GM12878 (cell line): ENCODE measurements around the gene ZER1. TPM values are rescaled to one million over a fixed set of nuclear protein-coding genes. Genes with fewer than 3 reads are reported as not detected.

ENCODE experiments used
- ATAC-seq: fragments of 200-7000 bp; cut with Tn5 transposase; 3 replicates; pipeline ENCODE4 v1.9.1; 2020; ENCODE audit warnings: mild to moderate bottlenecking, moderate library complexity
- BruUV-seq: library from RNA; stranded (reverse); fragments of 400-500 nt; replicated peaks from 2 replicates; lab custom pipeline; 2021; lab: Mats Ljungman, UMichigan
- CTCF ChIA-PET: fragments of 300-600 bp; sonication (Branson Sonifier 250); formaldehyde crosslinking; extraction: SDS; loops from one replicate; lab custom pipeline; 2021; ENCODE audit warnings: inconsistent platforms; lab: Yijun Ruan, JAX
- POLR2A ChIA-PET: fragments of 350-600 bp; formaldehyde crosslinking; extraction: SDS; loops from one replicate; lab custom pipeline; 2021; ENCODE audit warnings: inconsistent platforms; lab: Charles Lee
- RAD21 ChIA-PET: fragments of 300-600 bp; sonication (Branson Sonifier 250); formaldehyde crosslinking; loops from one replicate; lab custom pipeline; 2023; ENCODE audit warnings: antibody characterized with exemption; ENCODE audit not compliant: unreplicated experiment; lab: Charles Lee
- SMC1A ChIA-PET: fragments of 300-600 bp; sonication (Branson Sonifier 250); formaldehyde crosslinking; loops from one replicate; lab custom pipeline; 2023; ENCODE audit not compliant: unreplicated experiment, uncharacterized antibody; lab: Charles Lee
- DNase-seq: peaks from one replicate; pipeline ENCODE4 v3.0.0-alpha.2; 2011; ENCODE audit warnings: low read depth, low spot score
- FAIRE-seq: peaks from 3 replicates; lab custom pipeline; 2011; peaks lifted over from hg19 to GRCh38; lab: Jason Lieb, UNC
- H2AFZ ChIP-seq: 2 replicates; pipeline ENCODE4 v1.6.0; 2011; ENCODE audit warnings: low read depth, low read length, control low read depth; ENCODE audit not compliant: control insufficient read depth
- H3K27ac ChIP-seq: 2 replicates; pipeline ENCODE4 v1.5.1; 2011; ENCODE audit warnings: control low read depth; ENCODE audit not compliant: control insufficient read depth, insufficient read depth
- H3K27me3 ChIP-seq, 2 experiments: replicated peaks in 1 of 2; 2 replicates each; pipeline versions ENCODE4 v1.6.0 to v1.6.1; 2011; ENCODE audit warnings: low read length in 1 of 2; ENCODE audit not compliant: control insufficient read depth in 2 of 2, insufficient read depth in 2 of 2
- H3K36me3 ChIP-seq, 2 experiments: 2 replicates each; pipeline ENCODE4 v1.5.1; 2011; ENCODE audit warnings: low read length in 1 of 2; ENCODE audit not compliant: control insufficient read depth in 2 of 2, insufficient read depth in 2 of 2
- H3K4me1 ChIP-seq: 2 replicates; pipeline ENCODE4 v1.6.1; 2011; ENCODE audit warnings: mild to moderate bottlenecking, low read length, moderate library complexity, mixed read lengths; ENCODE audit not compliant: control insufficient read depth, insufficient read depth
- H3K4me2 ChIP-seq: 2 replicates; pipeline ENCODE4 v1.6.0; 2011; ENCODE audit warnings: control low read depth; ENCODE audit not compliant: control insufficient read depth, insufficient read depth
- H3K4me3 ChIP-seq: fragments of 200-600 bp; sonication (generic); 2 replicates; pipeline ENCODE4 v1.5.1; 2016
- H3K79me2 ChIP-seq: 2 replicates; pipeline ENCODE4 v1.6.0; 2011; ENCODE audit warnings: low read length; ENCODE audit not compliant: control insufficient read depth, insufficient read depth
- H3K9ac ChIP-seq: 2 replicates; pipeline ENCODE4 v1.8.0; 2011; ENCODE audit warnings: low read length, control low read depth, mixed read lengths; ENCODE audit not compliant: control insufficient read depth, insufficient read depth
- H3K9me3 ChIP-seq: replicated peaks from 3 replicates; pipeline ENCODE4 v1.5.1; 2011; ENCODE audit warnings: mild to moderate bottlenecking, low read length; ENCODE audit not compliant: control insufficient read depth, insufficient read depth
- H4K20me1 ChIP-seq: 2 replicates; pipeline ENCODE4 v1.6.0; 2011; ENCODE audit not compliant: control insufficient read depth, insufficient read depth
- BCLAF1 ChIP-seq: fragments of 450-650 bp; IDR thresholded peaks from 2 replicates; pipeline ENCODE4 v1.6.1; 2017; ENCODE audit warnings: antibody characterized with exemption, mild to moderate bottlenecking, moderate library complexity
- CBX3 ChIP-seq: fragments of 200-600 bp; sonication (generic); IDR thresholded peaks from 2 replicates; pipeline ENCODE4 v1.6.1; 2016; ENCODE audit warnings: low read depth, borderline replicate concordance
- FOXK2 ChIP-seq: fragments of 450-650 bp; IDR thresholded peaks from 2 replicates; pipeline ENCODE4 v1.6.1; 2017; ENCODE audit warnings: mild to moderate bottlenecking, moderate library complexity
- IKZF1 ChIP-seq: fragments of 450-650 bp; conservative IDR thresholded peaks from 2 replicates; pipeline ENCODE4 v1.6.1; 2017; ENCODE audit warnings: antibody characterized with exemption, mild to moderate bottlenecking
- MTA2 ChIP-seq: fragments of 450-650 bp; IDR thresholded peaks from 2 replicates; pipeline ENCODE4 v1.6.1; 2016; ENCODE audit warnings: low read depth, mild to moderate bottlenecking, moderate library complexity
- MXI1 ChIP-seq: fragments of 150-350 bp; IDR thresholded peaks from 2 replicates; pipeline ENCODE4 v1.6.1; 2011; ENCODE audit warnings: low read depth, mild to moderate bottlenecking, inconsistent platforms, low read length, improper control_type of control experiment
- NR2C1 ChIP-seq: fragments of 450-650 bp; IDR thresholded peaks from 2 replicates; pipeline ENCODE4 v1.6.1; 2017; ENCODE audit warnings: antibody characterized with exemption, mild to moderate bottlenecking, moderate library complexity
- RAD21 ChIP-seq: IDR thresholded peaks from 2 replicates; pipeline ENCODE4 v1.6.1; 2011; ENCODE audit warnings: mild to moderate bottlenecking, low read depth, low read length, moderate library complexity; ENCODE audit not compliant: insufficient read depth
- RBBP5 ChIP-seq: fragments of 200-600 bp; sonication (generic); conservative IDR thresholded peaks from 2 replicates; pipeline ENCODE4 v1.6.1; 2016
- SP1 ChIP-seq: IDR thresholded peaks from one replicate; pipeline ENCODE4 v1.6.1; 2011; ENCODE audit warnings: low read depth, low read length
- ZNF592 ChIP-seq: fragments of 450-650 bp; IDR thresholded peaks from 2 replicates; pipeline ENCODE4 v1.6.1; 2017; ENCODE audit warnings: mild to moderate bottlenecking, moderate library complexity
- WGBS: methylation state at CpG from one replicate; pipeline ENCODE4 v1.1.6; 2016; ENCODE audit warnings: low lambda C conversion rate; ENCODE audit not compliant: insufficient replicate concordance, insufficient coverage; ENCODE audit errors: missing lambda C conversion rate; 5-methylcytosine and 5-hydroxymethylcytosine counted together
- in situ Hi-C: fragments of 300-500 bp; cut with MboI; formaldehyde crosslinking; loops from 9 replicates; pipeline ENCODE4 v1.14.3; 2018; ENCODE audit warnings: mixed read lengths
- intact Hi-C: fragments of 100-400 bp; cut with micrococcal nuclease; formaldehyde crosslinking; loops from one replicate; pipeline ENCODE4 v1.14.2; 2022; ENCODE audit not compliant: unreplicated experiment
- polyA plus RNA-seq, 11 experiments: library from polyadenylated mRNA; depleted of rRNA in 4 of 11; unstranded in 6 of 11; stranded (reverse) in 5 of 11; fragments of >200 nt; fragmentation: Nextera tagmentation in 4 of 11; fragmentation: Illumina TruSeq in 1 of 11; extraction: Ambion mirVana in 4 of 11; extraction: Trizol in 1 of 11; gene quantifications; 1 replicate in 1 of 11; 2 replicates in 10 of 11; pipeline versions ENCODE4 v1.2.1 to v1.2.3, GENCODE V29; 2011 to 2016; ENCODE audit warnings: inconsistent platforms in 2 of 11, missing spikeins in 2 of 11, low read depth in 1 of 11
- total RNA-seq, 4 experiments: library from RNA; depleted of rRNA in 3 of 4; stranded (reverse); fragments of >200 nt in 3 of 4; fragmentation: Illumina TruSeq in 1 of 4; extraction: Trizol in 1 of 4; gene quantifications; 2 replicates each; pipeline versions ENCODE4 v1.2.1 to v1.2.3, GENCODE V29; 2013 to 2021
- TF ChIP-seq, protein P1 (sequence below): IDR thresholded peaks from 2 replicates; pipeline ENCODE4 v1.6.1; 2011; ENCODE audit warnings: borderline replicate concordance, low read depth, mild to moderate bottlenecking, moderate library complexity, low read length; ENCODE audit not compliant: insufficient read depth, poor library complexity, severe bottlenecking
- TF ChIP-seq, protein P2 (sequence below): fragments of 450-650 bp; conservative IDR thresholded peaks from 2 replicates; pipeline ENCODE4 v1.6.1; 2017; ENCODE audit warnings: mild to moderate bottlenecking, moderate library complexity

ZER1 gene
- total and polyA plus RNA-seq, 10 of the 15 experiments (the other 5 are each of a cell fraction or from before 2014, with no cell fraction given): 0.32 to 16.9 (median 7.9) TPM

GRCh38 chr9:128808543-128808942 is 36.8 kb upstream of the ZER1 start:
- H3K27me3 ChIP-seq: no peaks in the 10 kb centered on the region
- WGBS: 68% methylated on average over 3 of the region's 3 CpGs
- H3K4me3 ChIP-seq: no peak overlapping the region
- DNase-seq (no peak), ATAC-seq (no peak), FAIRE-seq (no peak)
- ChIA-PET RAD21 (no interaction called here), CTCF (interaction anchor here (0.5 to 1.2 kb wide), 2 partner anchors 10 to 433 kb away, joined by 4 to 5 read pairs; partner anchors contain the start of gene ENDOG), SMC1A (no interaction called here), POLR2A (no interaction called here)
- no peaks in the 10 kb centered on the region for H3K4me1 ChIP-seq
- peaks cover 10 to 21% of the 10 kb centered on the region in 2 experiments; a peak in 3 of 4 replicates for H3K36me3 ChIP-seq
- H3K9me3 ChIP-seq: no peaks in the 10 kb centered on the region
- intact Hi-C loops: no loop called here
- in situ Hi-C loops: no loop called here
- no TSS peak for BruUV-seq
- no peaks in the 10 kb centered on the region for H3K79me2 ChIP-seq
- H3K4me2 ChIP-seq: no peak overlapping the region
- H3K9ac ChIP-seq: no peak overlapping the region
- H2AFZ ChIP-seq: no peak overlapping the region
- H3K27ac ChIP-seq: no peak overlapping the region
- no peaks in the 10 kb centered on the region for H4K20me1 ChIP-seq
- TF ChIP-seq, protein P1, sequence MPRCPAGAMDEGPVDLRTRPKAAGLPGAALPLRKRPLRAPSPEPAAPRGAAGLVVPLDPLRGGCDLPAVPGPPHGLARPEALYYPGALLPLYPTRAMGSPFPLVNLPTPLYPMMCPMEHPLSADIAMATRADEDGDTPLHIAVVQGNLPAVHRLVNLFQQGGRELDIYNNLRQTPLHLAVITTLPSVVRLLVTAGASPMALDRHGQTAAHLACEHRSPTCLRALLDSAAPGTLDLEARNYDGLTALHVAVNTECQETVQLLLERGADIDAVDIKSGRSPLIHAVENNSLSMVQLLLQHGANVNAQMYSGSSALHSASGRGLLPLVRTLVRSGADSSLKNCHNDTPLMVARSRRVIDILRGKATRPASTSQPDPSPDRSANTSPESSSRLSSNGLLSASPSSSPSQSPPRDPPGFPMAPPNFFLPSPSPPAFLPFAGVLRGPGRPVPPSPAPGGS: no peak
- TF ChIP-seq RAD21: no peak
- TF ChIP-seq FOXK2: no peak
- TF ChIP-seq MXI1: no peak
- TF ChIP-seq SP1: no peak
- no peak for TF ChIP-seq NR2C1
- TF ChIP-seq ZNF592: no peak
- no peak for TF ChIP-seq MTA2
- TF ChIP-seq IKZF1: no peak
- TF ChIP-seq RBBP5: no peak
- TF ChIP-seq BCLAF1: no peak
- TF ChIP-seq CBX3: no peak
- TF ChIP-seq, protein P2, sequence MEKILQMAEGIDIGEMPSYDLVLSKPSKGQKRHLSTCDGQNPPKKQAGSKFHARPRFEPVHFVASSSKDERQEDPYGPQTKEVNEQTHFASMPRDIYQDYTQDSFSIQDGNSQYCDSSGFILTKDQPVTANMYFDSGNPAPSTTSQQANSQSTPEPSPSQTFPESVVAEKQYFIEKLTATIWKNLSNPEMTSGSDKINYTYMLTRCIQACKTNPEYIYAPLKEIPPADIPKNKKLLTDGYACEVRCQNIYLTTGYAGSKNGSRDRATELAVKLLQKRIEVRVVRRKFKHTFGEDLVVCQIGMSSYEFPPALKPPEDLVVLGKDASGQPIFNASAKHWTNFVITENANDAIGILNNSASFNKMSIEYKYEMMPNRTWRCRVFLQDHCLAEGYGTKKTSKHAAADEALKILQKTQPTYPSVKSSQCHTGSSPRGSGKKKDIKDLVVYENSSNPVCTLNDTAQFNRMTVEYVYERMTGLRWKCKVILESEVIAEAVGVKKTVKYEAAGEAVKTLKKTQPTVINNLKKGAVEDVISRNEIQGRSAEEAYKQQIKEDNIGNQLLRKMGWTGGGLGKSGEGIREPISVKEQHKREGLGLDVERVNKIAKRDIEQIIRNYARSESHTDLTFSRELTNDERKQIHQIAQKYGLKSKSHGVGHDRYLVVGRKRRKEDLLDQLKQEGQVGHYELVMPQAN: no peak
